HG03175 (cell line): ENCODE results near the gene ONECUT3.

Source experiments
- ATAC-seq: cut with Tn5 transposase; IDR thresholded peaks from one replicate; pipeline ENCODE4 v1.9.1; 2021; ENCODE audit warnings: mild to moderate bottlenecking, moderate library complexity; ENCODE audit not compliant: unreplicated experiment

Gene ONECUT3

DNA sequence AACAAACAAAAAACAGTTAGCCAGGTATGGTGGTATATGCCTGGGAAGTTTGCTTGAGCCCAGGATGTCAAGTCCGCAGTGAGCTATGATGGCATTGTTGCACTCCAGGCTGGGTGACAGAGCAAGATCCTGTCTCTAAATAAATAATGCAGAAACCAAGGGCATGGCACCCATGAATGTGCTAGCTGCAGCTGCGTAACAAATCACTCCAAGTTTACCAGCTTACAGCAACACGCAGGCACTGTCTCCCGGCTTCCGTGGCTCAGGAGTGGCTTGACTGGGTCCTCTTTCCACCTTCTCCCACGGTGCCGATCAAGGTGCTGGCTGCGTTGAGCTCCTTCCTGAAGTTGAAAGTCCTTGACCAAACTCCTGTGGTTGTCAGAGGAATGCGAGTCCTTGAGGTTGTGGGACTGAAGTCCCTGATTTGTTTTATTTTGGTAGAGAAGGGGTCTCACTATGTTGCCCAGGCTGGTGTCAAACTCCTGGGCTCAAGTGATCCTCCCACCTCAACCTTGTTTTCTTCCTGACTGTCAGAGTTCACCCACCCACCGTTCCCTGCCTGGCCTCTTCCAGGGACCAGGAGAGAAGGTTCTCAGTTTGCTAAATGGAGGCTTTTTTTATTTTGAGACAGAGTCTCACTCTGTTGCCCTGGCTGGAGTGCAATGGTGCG lies 13.2 kb upstream of the ONECUT3 start:
- no peak for ATAC-seq

GRCh38 chr19:1742989-1743696 lies 10.2 kb upstream of the ONECUT3 start:
- no peak for ATAC-seq

DNA sequence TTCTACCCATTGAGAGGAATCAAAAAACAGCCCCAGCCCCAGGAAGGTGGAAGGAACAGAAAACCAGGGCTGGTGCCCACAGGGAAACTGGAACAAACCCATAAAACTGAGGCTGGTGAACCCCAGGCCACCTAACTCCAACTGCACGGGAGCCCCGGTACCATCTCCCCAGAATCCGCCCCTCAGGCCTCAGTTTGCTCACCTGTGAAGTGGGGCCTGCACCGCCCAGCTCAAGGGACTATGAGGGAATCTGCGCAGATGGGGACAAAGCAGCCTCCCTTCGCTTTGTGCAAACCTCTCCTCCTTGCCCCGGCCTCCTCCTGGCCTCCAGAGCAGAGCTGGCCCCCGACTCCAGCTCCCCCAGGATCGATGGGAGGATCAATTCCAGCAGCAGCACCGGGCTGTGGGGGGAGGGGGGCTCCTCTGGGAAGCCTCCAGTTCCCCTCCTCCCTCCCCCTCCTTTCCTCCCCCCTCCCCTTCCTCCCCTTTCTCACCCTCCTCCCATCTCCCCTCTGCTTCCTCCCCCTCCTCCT lies 9.1 kb upstream of the ONECUT3 start:
- ATAC-seq = no peak

- ATAC-seq = no peak
Observed at GRCh38 chr19:1744822-1745563, 8.3 kb upstream of the ONECUT3 start.

DNA sequence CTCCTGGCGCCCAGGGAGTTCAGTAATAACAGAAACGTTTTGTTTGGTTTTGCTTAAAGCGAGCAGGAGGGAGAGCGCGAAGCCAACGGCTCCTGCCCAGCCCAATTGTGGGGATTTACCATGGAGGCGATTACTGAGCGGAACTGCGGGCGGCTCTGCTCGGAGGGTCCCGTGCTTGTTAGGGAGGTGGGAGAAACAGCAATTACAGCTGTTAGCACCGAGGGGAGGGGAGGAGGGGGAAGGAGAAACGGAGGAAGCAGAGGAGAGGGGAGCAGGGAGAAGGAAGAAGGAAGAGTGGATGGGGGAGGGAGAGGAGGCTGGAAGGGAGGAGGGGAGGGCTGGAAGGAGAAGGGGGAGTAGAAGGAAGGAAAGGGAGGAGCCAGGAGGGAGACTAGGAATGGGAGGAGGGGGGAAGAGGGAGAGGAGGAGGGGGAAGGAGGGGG lies 7.7 kb upstream of the ONECUT3 start:
- ATAC-seq = no peak

DNA sequence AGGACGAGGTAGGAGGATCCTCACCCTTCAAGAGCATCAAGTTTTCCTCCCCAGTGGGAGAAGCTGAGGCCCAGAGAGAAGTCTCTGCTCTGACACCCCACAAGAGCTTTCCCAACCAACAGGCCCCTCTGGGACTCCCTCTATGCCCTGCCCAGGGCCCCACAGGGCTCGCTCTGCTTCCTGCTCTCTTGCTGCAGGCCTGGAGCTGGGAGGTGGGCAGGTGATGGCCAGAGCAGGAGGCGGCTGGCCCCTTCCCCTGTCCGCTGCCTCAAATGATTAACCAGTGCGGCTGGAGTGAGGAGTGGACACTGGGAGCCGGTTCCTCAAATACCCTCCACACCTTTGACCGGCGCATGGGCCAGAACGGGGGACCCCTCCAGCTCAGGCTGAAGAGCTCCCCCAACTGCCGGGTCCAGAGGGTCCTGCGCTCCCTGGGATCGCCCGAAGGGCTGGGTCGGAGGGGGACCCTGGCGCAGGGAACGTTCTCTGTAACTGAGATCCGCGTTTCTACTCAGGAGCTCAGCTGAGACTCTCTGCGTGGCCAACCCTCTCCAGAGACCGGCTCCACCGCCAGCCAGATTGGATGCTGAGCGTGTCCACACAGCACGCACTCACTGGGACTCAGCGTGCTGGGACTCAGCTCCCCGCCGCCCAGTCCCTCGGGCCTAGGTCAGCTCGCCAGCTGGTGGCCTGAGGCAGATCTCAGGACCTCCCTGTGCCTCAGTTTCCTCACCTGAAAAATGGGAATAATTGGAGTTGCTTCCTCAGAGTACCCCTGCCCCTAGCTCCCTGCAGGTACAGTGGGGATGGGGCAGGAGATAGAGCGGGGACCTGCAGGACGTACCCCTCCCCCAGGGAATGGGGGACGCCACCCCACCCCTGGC lies 6.7 kb upstream of the ONECUT3 start:
- ATAC-seq = no peak

DNA sequence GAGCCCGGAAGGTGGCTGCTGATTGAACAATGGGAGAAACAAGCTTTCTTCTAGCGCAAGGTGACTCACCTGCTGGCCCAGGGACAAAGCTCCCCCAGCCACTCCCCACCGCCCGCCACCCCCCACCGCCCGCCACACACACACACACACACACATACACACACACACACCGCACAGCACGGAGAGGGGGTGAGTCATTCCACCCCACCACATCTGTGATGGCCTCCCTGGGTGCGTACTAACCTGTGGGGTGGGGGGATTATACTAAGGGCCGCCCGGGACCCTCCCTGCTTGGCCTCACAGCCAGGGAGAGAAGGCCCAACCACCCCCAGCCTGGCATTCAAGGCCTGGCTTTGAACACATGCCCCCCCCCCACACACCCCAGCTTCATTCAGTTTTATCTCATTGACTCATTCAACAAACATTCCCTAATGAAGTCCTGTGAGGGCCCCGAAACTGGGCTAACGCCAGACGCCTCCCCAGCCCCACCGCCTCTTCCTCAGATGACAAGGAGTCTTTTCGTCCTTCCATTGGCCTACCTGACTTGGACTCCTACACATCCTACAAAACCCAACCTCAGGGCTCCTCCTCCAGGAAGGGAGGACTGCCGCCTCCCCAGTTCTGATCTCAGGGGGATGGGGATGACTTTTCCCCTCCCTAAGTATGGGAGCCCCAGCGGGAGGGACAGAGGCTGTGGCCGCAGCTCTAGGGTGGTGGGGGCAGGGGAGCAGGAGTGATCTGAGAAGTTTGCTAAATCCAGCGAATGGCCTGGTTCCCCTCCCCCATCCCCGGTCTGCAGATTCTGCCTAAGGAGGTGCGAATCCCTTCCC lies 5.8 kb upstream of the ONECUT3 start:
- no peak for ATAC-seq

- no peak for ATAC-seq
Observed at GRCh38 chr19:1748115-1748872, 5.0 kb upstream of the ONECUT3 start.

DNA sequence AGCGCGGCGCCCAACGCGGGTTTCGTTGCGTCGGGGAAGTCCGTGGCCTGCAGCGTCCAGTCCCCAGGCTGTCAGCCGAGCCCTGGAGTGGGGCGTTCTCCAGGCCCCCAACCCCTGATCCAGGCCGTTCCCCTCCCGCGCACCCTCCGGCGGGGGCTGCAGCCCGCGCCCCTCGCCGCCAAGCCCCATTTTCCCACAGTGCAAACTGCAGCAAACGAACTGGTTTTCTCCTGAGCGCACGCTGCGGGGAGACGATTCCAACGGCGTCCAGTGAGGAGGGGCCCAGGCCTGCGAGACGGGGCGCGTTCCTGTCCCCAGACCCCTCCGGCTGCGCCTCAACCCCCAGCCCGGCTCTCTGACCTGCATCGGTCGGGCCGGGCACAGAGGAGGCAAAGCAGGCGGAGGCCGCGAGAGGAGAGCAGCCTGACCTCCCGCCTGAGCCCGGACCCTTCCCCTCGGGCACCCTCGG lies 4.4 kb upstream of the ONECUT3 start:
- no peak for ATAC-seq

- ATAC-seq = no peak
Observed at GRCh38 chr19:1749373-1750342, 3.6 kb upstream of the ONECUT3 start.

DNA sequence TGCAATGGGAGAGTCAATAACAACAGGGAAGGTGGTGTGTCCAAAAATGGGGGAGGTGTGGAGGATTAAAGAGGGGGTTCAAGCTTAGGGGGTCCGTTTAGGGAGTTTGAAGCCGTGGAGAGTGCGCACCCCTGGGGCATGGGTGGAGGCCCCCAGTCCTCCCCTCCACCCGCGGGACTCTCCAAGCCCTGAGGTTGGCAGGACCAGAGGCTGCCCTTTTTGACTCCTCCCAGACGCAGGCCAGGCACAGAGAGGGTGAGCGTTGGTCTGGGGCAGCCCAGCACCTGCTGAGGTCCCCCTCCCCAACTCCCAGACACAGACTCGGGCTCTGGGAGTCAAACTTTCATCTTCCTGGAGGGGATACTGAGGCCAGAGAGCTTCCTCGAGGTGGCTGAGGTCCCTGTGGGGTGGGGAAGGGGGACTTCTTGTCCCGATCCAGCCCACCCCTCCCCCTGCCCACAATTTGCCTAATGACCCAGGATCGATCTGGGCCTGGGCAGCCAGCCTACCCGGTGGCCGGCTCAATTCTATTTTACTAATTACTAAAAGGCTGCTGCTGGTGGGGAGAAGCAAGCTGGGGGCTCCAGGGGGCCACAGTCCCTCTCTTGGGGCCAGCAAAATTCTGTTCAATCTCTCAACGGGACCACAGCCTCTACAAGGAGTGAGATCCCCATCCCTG lies 2.8 kb upstream of the ONECUT3 start:
- no peak for ATAC-seq

GRCh38 chr19:1751367-1752008 lies 1.8 kb upstream of the ONECUT3 start:
- no peak for ATAC-seq

- ATAC-seq = no peak
Observed at GRCh38 chr19:1752009-1752756, 1.1 kb upstream of the ONECUT3 start.

DNA sequence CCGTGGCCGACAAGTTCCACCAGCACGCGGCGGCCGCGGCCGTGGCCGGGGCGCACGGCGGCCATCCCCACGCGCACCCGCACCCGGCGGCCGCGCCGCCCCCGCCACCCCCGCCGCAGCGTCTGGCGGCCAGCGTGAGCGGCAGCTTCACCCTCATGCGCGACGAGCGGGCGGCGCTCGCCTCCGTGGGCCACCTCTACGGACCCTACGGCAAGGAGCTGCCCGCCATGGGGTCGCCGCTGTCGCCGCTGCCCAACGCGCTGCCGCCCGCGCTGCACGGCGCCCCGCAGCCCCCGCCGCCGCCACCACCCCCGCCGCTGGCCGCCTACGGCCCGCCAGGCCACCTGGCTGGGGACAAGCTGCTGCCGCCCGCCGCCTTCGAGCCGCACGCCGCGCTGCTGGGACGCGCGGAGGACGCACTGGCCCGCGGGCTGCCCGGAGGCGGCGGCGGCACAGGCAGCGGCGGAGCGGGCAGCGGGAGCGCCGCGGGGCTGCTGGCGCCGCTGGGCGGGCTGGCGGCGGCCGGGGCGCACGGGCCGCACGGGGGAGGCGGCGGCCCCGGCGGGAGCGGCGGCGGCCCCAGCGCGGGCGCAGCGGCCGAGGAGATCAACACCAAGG lies 821 bp downstream of the ONECUT3 start:
- ATAC-seq = no peak

GRCh38 chr19:1754636-1755466 lies 1.5 kb downstream of the ONECUT3 start:
- ATAC-seq = no peak
